Measurements from ENCODE around the gene PSMD6. TPM values are rescaled to one million over a fixed set of nuclear protein-coding genes. Genes with fewer than 3 reads are reported as not detected.
A peak's percentile ranks its signal among the peaks of the same experiment; 100 is the strongest.

Gene PSMD6
- total RNA-seq, 1 donor from 2014 or later: 60.2 TPM

- no peak for DNase-seq (ENCODE audit: low spot score)
Observed at GRCh38 chr3:64046592-64046991, 23.3 kb upstream of the PSMD6 start.

- no peak for DNase-seq (ENCODE audit: low spot score)
Observed at GRCh38 chr3:64042952-64043351, 19.7 kb upstream of the PSMD6 start.

- DNase-seq (ENCODE audit: low spot score): no peak
Observed at GRCh38 chr3:64039981-64040733, 16.9 kb upstream of the PSMD6 start.

GRCh38 chr3:64039332-64039731 is 16.0 kb upstream of the PSMD6 start:
- no peak for DNase-seq (ENCODE audit: low spot score)

- DNase-seq (ENCODE audit: low spot score): no peak
Observed at GRCh38 chr3:64038253-64038767, 15.0 kb upstream of the PSMD6 start.

GRCh38 chr3:64037084-64037483 is 13.8 kb upstream of the PSMD6 start:
- DNase-seq (ENCODE audit: low spot score): no peak

- no peak for DNase-seq (ENCODE audit: low spot score)
Observed at GRCh38 chr3:64033069-64033468, 9.8 kb upstream of the PSMD6 start.

- DNase-seq (ENCODE audit: low spot score): no peak
Observed at GRCh38 chr3:64031540-64032508, 8.5 kb upstream of the PSMD6 start.

GRCh38 chr3:64030741-64031140 is 7.4 kb upstream of the PSMD6 start:
- DNase-seq (ENCODE audit: low spot score): peak; percentile 71

- DNase-seq (ENCODE audit: low spot score): no peak
Observed at GRCh38 chr3:64029287-64029686, 6.0 kb upstream of the PSMD6 start.

GRCh38 chr3:64028754-64029153 is 5.5 kb upstream of the PSMD6 start:
- DNase-seq (ENCODE audit: low spot score): no peak

- DNase-seq (ENCODE audit: low spot score): peak; percentile 55
Observed at GRCh38 chr3:64027658-64028057, 4.4 kb upstream of the PSMD6 start.

GRCh38 chr3:64026346-64026745 is 3.1 kb upstream of the PSMD6 start:
- no peak for DNase-seq (ENCODE audit: low spot score)

GRCh38 chr3:64023861-64024223 is 548 bp upstream of the PSMD6 start:
- no peak for DNase-seq (ENCODE audit: low spot score)

GRCh38 chr3:64022451-64023186 is 675 bp downstream of the PSMD6 start:
- no peak for DNase-seq (ENCODE audit: low spot score)

- no peak for DNase-seq (ENCODE audit: low spot score)
Observed at GRCh38 chr3:64021922-64022321, 1.4 kb downstream of the PSMD6 start.

- DNase-seq (ENCODE audit: low spot score): no peak
Observed at GRCh38 chr3:64019879-64020278, 3.4 kb downstream of the PSMD6 start.

- no peak for DNase-seq (ENCODE audit: low spot score)
Observed at GRCh38 chr3:64019271-64019670, 4.0 kb downstream of the PSMD6 start.

GRCh38 chr3:64016941-64017620 is 6.2 kb downstream of the PSMD6 start:
- no peak for DNase-seq (ENCODE audit: low spot score)

- DNase-seq (ENCODE audit: low spot score): no peak
Observed at GRCh38 chr3:64011685-64012084, 11.6 kb downstream of the PSMD6 start.

GRCh38 chr3:64010199-64010598 is 13.1 kb downstream of the PSMD6 start:
- DNase-seq (ENCODE audit: low spot score): no peak
